NCI-H748 (cell line): ENCODE data around the gene BIK.
"Not testable (repeated sequence)": the region's sequence is repeated elsewhere in the genome, so short reads cannot be mapped to it uniquely, and the experiment has no call there.

ENCODE experiments used
- DNase-seq: peaks from one replicate; lab custom pipeline; 2025; ENCODE audit not compliant: unreplicated experiment; lab: John Stamatoyannopoulos, UW

Gene BIK

GRCh38 chr22:43104056-43104625 lies 6.4 kb upstream of the BIK start:
- DNase-seq, result not testable (repeated sequence)

DNA sequence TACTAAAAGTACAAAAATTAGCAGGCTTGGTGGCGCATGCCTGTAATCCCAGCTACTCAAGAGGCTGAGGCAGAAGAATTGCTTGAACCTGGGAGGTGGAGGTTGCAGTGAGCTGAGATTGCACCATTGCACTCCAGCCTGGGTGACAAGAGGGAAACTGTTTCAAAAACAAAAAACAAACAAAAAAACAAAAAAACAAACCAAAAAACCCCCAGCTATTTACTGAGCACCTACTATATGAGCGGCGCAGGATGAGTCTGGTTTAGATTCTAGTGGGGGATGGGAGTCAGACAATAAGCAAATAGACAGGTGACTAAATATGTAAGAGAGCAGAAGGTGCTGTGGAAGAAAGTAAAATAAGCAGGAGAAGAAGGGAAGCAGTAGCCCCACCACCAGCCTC lies 5.6 kb upstream of the BIK start:
- not testable (repeated sequence) for DNase-seq

DNA sequence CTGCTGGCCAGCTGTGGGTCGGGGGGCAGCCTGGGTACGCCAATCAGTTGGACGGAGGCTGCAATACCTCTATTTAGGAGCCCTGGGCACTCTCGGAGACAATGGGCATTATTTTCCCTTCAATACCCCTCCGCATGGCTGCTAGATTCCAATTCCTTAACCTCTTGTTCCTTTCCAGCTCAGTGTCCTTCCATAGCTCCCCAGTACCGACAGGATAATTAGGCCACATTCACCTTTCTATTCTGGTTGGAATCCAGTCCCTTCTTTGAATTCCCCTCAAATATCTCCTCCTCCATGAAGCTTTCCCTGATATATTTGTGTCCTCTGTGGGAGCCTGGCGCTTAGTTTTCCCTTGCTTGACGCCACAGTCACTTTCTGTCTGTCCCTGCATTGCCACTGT lies 4.2 kb upstream of the BIK start:
- DNase-seq, result no peak

DNA sequence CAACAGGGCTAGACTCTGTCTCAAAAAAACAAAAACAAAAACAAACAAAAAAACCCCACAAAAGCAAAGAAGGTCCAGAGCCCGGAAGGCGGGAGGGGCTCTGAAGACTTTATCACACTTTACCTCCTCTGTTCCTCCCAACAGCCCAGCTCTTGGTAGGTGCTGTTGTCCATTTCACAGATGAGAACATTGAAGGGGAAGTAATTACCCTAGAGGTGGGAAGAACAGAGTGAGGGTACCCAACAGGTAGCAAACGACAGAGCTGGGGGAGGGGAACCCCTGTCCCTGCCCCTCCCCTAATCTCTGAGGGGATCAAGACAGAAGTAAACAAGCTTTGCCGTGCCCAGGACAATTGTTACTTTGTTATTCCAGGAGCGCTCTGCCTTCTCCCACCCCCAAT lies 1.0 kb upstream of the BIK start:
- DNase-seq, result no peak

- DNase-seq, result peak; percentile 41
These were observed 568 bp upstream of the BIK start for GRCh38 chr22:43109921-43110443.

DNA sequence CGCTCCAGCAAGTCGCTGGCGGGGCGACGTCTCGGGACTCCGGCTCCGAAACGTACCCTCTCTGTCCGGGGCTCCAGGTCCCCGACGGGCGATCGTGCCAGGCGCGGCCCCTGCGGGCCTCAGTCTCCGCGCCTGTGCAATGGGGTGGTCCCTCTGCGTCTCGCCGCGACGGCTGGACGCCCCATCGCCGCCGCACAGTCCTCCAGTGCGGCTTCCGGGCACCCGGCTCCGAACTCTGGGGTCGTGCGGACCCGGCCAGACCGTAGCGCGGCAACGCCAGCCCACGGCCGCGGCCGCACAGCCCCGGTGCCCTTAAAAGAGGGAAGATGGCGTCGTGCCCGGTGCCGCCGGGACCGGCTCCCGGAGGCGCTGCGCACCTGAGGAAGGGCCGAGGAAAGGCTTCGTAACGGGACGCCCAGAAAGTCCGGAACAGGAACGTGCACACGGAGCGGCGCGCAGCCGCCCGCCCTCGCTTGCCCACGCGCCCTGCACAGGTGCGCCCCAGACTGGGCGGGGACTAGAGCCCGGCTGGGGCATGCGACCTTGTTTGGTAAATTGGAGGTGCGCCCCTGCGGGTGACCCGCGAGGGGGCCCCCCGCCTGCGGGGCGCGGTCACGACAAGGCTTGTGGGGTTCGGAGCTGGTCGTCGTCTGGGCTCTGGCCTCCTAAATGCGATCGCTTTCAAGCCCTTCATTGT lies 525 bp downstream of the BIK start:
- DNase-seq, result peak; percentile 48

- DNase-seq, result peak; percentile 69
These were observed 3.1 kb downstream of the BIK start for GRCh38 chr22:43113526-43114251.

GRCh38 chr22:43114958-43115357 lies 4.4 kb downstream of the BIK start:
- peak; percentile 74 for DNase-seq

GRCh38 chr22:43116932-43117331 lies 6.4 kb downstream of the BIK start:
- no peak for DNase-seq

DNA sequence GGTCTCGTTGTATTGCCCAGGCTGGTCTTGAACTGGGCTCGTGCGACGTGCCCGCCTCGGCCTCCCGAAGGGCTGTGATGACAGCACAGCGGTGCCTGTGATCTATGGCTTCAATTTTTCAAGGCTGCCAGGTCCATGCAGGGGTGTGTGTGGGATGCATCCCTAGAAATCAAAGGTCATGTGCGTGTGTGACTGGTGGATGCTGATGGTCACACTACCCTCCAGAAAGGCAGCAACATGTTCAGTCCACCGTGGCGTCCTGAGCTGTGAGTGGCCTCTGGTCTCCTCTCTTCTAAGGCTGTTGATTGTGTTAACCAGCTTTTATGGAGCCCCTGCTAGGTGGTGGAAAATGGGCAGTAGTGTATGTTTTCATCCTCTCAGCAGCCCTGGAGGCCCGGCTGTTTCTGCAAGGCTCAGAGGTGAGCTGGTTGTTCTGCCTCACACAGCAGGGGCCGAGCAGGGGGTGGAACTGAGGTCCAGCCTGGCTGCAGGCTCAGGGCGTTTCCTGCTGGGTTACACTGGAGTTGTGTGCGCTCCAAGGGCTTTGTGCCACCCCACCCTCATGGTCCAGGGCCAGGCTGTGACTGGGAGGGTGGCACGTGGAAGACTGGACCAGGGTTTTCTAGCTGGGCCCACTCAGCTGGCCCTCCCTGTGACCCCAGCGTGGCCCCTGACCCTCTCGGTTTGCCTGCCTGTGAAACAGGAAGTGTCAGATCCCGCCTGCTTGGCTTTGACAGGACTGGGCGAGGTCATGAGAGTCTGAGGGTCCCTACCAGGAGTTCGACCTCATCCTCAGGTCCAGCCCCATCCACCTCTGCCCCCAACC lies 7.7 kb downstream of the BIK start:
- DNase-seq, result no peak

DNA sequence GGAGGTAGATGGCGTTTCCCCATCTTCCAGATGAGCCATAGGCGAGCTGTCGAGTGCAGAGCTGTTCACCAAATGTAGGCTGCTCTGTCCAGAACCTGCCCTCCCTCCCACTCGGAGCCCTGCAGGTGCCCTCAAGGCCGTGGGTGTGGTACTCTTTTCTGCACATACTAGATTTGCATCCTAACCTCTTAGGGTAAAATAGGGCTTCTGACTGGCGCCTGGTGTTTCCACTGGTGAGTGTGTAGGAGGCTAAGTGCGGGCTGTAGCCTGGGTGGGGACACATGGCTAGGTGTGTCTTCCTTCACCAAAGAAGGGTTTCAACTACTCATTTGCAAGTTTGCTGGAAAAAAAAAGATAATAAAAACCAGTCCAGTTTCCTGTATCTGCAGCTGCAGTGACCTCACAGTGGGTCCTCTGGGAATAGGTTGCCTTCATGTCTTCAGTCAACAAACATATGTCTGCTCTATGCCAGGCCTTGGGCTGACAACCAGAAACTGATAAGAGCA lies 8.5 kb downstream of the BIK start:
- no peak for DNase-seq

DNA sequence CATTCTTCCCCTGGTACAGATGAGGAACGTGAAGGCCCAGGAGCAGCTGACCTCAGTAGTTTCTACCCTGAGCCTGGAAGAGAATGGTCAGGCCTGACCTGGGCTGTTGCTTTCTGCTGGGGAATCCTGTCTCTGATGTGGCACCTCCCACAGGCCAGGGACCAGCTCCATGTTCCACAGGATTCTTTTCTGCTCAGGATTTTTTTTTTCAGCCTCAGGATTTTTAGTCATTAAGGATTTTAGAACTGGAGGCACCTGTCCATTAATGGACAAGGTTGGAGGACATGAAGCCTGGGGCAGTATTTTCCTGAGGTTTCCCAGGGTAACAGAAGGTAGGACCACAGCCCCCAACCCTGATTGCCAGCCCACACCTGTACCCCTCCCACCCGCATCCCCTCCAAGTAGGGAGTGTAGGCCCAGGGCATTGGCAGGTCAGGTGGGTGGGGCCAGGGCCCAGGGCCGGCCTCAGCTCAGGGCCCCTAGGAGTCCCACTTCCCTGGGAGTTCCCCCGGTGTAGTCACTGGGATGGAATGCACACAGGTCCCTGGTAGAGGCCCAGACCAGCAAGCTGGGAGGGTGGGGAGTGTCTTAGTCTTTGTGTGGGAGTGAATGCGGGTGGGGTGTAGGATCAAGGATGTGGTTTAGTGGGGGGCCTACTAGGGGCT lies 16.1 kb downstream of the BIK start:
- DNase-seq, result no peak

- DNase-seq, result peak; percentile 63
These were observed 16.8 kb downstream of the BIK start for GRCh38 chr22:43127166-43127908.

GRCh38 chr22:43128116-43128515 lies 17.6 kb downstream of the BIK start:
- DNase-seq, result no peak

DNA sequence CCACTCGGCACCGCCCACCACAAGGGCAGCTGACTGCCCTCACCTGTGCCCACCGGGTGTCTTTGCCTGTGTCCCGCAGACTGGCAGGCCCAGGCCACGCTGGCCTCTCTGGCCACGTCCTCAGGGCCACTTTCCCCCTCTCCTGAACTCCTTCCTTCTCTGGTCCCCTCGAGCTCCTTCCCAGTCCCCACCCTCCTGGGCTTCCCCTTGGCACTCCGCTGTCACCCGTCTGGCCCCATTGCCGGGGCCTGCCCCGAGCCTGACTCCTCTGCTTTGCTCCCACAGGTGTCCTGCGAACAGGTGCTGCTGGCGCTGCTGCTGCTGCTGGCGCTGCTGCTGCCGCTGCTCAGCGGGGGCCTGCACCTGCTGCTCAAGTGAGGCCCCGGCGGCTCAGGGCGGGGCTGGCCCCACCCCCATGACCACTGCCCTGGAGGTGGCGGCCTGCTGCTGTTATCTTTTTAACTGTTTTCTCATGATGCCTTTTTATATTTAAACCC lies 18.4 kb downstream of the BIK start:
- DNase-seq, result peak; percentile 94

DNA sequence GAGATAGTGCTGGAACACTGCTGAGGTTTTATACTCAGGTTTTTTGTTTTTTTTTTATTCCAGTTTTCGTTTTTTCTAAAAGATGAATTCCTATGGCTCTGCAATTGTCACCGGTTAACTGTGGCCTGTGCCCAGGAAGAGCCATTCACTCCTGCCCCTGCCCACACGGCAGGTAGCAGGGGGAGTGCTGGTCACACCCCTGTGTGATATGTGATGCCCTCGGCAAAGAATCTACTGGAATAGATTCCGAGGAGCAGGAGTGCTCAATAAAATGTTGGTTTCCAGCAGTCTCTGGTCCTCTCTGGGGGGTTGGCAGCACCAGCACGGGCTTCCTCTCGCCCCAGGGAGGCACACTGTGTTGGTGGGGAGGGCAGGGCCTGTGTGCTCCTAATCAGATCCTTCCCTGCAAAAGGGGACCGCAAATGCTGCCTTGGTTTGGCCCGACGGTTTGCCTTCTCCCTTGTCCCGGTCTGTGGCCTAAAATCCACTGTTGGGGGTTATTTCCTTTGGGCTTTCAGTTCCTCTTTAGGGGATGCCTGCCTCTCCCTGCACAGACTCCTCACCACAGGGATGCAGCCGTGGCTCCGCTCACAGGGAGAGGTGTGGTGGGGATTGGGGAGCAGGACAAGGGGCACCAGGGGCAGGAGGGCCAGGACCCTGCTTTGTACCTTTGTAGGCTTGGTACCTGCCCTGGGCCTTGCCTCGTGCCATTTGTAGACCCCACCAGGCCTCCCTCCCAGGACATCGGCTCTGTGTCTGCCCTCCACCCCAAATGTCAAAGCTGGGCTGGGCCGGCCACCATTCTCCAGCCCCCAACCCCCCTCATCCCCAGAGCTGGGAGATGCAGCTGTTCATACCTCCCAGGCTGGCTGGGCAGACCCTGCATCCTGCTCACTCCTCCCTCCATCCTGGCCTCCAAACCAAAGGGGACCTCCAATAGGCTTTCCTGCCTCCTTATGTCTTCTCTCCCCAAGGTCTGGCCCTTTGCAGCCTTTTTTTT lies 19.2 kb downstream of the BIK start:
- peak; percentile 80 for DNase-seq

GRCh38 chr22:43131773-43132501 lies 21.4 kb downstream of the BIK start:
- DNase-seq, result no peak

DNA sequence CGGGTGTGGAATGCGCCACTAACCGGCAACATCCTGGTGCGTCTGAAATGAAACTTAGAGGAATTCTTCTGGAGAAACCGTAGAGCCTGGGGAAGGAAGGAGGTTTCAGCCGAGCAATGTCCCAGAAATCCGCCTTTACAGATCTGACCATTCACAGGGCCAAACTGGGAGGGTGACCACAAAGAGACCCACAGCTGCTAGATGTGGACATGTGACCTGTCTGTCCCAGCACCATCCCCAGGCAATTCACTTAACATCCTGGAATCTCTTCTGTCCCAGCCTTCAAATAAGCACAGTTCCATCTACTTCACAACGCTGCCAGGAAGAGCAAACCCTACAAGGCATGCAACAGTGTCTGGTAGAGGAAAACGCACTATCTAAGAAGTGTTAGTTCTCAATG lies 22.9 kb downstream of the BIK start:
- no peak for DNase-seq
